Stimulated activated CD4-positive, alpha-beta T cell treated with anti-CD3 and anti-CD28 coated beads, TNF-alpha, amount 100 ng/mL, for 24 hours (primary cell): ENCODE results near the gene MOB3C.

Experiments
- DNase-seq, 3 experiments: peaks; one replicate each; pipeline ENCODE4 v3.0.0-alpha.2; 2020; ENCODE audit warnings: low read depth in 3 of 3

Gene MOB3C

GRCh38 chr1:46575778-46576177 is 40.8 kb downstream of the MOB3C start:
- no peak for DNase-seq

DNA sequence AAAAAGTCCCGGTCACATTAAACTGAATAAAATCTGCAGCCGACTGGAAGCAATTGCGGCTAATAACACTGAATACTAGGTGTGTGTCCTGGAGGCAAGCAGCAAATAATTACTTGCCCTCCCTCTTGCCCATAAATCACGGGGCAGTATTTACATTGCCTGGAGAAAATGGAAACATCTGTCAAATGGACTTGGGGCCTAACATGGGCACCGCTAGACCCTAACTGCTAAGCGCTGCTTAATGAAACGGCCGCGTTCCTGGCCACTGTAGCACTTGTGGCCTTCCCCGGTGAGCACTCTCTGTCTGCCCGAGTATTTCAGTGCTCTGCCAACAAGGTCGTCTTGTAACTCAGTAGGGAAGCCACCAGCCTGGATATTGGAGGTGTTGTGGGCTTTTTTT is 41.3 kb downstream of the MOB3C start:
- DNase-seq, result no peak

DNA sequence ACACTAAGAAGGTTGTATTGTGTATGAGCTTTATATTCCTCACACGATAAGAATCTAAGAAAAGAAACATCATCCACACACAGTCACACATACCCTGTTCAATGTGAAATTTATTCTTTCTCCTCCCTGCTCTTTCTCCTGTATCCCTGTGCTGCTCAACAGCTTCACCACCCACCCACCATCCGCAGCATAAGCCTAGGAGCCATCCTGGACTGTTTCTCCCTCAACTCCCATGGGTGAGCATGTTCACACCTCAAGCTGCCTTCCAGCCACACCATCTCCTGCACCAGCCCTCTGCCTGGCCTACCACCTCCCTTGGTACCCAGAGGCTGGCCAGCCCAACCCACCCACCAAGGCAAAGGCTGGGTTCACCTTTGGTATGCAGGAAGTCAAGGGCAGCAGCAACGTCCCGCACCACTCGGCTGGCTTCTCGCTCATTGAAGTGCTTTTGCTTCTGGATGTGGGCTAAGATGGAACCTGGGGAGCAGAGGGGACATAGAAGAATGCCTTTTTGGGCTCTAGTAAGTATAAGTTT is 44.9 kb downstream of the MOB3C start:
- DNase-seq, result no peak

DNA sequence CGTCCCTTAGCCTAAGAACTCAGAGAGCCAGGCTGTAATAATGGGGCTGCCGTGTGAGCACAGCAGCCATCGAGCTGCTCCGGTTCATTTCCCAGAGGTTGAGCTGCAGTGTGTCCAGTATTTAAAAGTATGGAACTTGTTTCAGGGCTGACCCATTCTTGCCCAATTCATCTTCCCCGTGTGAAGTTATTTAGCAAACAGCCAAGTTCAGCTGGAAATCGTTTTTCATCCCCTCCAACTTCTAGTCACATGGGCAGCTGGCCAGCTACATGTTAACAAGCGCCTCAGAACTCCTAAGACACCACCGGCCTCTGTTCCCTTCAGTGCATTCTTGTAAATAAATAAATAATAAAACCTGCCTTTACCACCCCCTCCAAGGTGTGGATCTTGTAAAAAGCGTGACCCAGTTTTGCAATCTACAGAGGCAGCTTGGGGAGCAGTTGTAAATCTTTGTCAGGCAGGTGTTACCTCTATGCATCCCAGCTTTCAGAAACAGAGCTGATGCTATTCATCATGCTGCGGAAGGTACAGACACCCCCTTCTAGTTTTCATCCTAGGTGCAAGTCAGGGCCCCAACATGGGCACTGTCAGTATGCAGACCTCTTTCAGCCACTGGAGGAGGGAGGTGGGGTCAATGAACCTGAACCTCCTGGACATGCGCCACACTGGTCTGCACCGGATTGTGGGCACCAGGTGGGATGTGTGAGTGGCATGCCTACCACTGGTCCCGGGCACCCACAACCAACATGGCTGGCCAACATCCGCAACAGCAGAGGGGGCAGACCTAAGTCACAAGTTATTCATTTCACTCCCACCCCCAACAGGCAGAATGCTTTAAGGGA is 46.5 kb downstream of the MOB3C start:
- no peak for DNase-seq

DNA sequence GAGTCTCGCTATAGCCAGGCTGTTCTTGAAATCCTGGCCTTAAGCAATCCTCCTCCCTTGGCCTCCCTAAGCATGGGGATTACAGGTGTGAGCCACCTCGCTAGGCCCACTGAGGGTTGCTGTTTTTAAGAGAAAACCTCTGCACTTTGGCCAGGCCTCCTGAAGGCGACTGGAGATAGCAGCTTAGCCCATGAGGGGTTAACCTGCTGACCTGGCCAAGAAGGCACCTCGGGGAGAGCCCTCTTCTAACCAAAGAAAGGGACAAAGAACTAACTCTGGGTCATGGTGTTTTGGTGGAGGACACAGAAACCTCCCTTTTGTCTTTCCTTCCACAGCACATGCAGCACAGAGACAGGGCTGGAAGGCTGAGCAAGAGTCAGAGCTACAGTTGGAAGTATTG is 47.5 kb downstream of the MOB3C start:
- no peak for DNase-seq

- no peak for DNase-seq
Measured at GRCh38 chr1:46568461-46568891, 48.1 kb downstream of the MOB3C start.

GRCh38 chr1:46563341-46563740 is 53.3 kb downstream of the MOB3C start:
- DNase-seq, result no peak

DNA sequence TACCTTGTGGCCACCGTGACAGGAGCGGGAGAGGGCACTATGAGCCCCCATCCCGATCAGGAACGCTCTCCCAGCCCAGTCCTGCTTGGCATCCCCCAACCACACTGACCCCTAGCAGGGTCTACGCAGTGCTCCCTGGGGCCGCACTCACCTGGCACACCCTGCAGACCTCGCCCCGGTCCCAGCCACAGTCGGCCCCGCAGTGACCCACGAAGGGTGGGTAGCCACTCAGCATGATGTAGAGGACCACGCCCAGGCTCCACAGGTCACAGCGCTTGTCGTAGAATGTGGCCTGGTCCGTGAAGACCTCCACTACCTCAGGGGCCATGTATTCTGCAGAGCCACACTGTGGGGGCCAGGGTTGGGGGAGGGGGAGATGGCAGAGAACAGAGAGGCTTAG is 54.1 kb downstream of the MOB3C start:
- no peak for DNase-seq

- DNase-seq, result no peak
Measured at GRCh38 chr1:46558966-46559365, 57.6 kb downstream of the MOB3C start.

- DNase-seq, result no peak
Measured at GRCh38 chr1:46558141-46558963, 58.3 kb downstream of the MOB3C start.
